ENCODE measurements around the gene SMIM41.
A peak's percentile ranks its signal among the peaks of the same experiment; 100 is the strongest.

Gene SMIM41

GRCh38 chr12:52063082-52063924, 16.2 kb upstream of the SMIM41 start:
- DNase-seq (ENCODE audit: low spot score), result no peak

DNA sequence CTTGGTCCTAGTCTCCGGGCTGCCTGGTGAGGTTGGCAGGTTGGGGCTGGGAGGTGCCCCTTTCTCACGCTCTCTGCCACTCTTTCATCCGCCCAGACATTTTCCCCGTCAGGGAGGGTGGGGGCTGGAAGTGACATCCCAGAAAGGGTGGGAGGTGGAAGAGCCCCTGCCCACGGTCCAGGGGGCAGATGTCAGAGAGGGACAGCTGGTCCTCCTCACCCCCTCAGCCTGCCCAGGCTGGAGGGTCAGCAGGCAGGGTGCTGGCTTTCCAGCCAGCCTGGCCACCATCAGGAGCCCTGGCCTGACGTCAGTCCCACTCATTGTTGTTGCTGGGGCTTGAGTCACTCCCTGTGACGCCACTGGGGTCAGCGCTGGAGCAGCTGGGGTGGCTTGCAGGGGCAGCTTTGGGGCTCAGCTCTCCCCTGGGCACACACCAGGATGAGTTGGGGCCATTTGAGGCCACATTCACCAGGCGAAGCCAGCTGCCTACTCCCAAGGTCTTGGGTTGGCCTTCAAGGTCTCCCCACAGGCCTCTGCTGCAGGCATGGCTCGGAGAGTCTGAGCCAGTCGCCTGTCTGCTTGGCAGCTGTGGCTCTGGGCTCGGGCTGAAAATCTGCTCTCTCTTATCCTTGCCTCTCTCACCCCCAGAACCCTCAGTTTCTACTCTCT, 15.4 kb upstream of the SMIM41 start:
- no peak for DNase-seq (ENCODE audit: low spot score)

DNA sequence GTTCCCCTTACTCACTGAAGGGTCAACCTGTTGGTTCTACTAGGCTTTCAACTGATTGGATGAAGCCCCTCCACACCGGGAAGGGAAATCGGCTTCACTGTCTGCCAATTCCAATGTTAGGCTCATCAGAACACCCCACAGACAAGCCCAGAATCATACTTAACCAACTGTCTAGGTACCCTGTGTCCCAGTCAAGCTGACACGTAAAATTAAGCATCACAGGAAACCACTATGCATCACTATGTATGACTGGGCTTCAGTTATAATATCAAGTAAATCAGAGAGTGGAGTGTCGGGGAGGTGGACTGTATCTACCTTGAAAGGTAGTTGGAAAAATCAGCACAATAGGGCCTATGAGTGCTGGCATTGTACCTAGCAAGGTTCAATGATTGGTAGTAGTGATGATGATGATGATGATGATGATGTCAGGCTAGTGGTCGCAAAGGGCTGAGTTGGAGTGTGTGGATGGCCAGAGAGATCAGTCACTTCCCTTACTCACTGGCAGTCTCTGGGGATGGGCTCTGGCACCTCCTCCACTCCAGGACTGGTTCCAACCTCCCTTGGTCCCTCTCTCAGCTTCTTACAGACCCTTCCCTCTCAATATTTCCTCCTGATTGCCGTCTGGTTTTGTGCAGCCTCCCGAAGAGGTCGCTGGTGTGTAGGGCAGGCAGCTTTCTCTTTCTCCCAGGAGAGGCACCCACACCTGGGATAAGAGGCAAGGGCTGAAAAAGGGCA, 13.0 kb upstream of the SMIM41 start:
- no peak for DNase-seq (ENCODE audit: low spot score)

DNA sequence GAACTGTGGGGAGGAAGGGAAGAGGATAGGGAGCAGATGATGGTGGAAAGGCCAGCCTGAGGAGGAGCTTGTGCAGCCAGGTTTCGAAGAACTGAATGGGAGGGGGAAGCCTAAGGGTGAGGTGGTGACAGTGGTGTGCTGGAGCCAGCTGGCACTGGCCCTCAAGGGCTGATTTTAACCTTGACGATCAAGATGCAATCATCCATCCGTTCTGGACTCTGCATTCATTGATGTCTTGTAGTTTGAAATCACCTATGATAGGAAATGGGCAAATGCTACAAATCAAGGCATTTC, 12.5 kb upstream of the SMIM41 start:
- DNase-seq (ENCODE audit: low spot score), result no peak

DNA sequence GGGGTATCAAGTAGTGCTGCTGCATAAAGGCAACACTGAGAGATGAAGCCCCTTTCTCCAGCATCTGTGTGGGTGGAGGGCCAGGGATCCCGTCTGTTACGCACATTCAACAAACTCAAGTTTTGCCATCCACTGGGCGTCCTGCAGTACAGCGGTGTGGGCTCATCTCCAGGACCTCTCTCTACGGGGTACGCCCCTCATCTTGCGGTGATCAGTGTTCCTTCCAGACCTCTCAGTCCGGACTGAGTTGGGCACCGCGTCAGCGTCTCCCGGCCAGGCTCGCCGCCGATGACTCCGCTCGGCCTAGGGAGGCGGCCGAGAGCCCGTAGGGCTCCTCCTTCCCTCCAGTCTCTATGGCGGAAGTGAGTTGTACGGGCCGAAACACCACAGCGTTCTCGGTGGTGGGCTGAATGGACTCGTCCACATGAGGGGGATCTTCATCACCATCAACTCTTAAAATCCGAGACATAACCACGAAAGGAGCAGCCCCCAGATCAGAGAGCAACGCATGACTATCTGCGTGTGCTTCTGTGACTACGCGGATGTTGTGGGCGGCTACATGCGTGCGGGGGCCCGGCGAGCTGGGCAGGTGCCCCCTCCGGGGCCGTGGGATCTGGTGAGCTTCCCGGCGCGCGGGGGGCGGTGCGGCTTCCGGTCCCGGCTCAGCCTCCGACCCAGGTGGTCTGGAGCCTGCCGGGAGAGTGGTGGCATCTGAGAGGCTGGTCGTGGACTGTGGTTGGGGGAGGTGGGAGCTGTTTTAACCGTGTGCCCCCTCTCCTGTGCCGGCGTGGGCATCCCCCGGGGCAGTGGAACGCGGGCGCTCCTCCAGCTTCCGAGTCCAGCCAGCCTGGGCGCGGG, 9.9 kb upstream of the SMIM41 start, which contains the start of gene ATG101:
Gene ATG101 (plus strand): TSS at position 652 of the 858 bp plus-strand sequence. CDS start 3,673 bp downstream, outside the sequence.
- peak; percentile 97 for DNase-seq (ENCODE audit: low spot score)

DNA sequence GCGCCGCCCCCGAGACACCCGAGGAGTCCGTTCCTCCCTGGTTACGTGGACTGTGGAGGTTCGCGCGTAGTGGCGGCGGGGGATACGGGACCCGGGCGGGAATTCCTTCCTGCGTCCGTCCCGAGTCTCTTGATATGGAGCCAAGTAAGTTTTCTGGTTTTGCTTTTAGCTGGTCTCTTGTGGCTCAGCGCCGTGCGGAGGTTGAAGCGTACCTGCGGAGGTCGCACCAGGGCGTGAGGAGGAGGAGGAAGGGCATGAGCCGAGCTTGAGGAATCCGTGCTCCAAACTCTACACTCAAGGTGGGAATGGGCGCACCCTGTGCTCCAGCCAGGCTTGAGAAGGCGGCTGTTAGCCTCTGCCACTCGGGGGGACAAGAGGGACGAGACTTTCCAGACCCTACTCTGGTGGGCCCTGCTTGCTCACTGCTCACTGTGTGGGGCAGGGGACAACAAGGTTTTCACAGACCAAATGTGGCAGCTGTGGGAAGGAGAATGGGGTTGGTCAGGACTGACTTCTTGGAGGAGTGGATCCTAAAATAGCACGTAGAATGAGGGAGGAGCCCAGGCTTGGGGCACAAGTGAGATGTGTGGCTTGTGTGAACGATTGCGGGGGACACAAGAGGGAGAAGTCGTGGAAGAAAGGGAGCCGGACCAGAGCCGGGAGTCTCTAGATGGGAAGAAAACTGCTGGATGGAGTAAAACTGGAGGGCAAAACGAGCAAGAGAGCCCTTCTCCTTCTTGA, 9.1 kb upstream of the SMIM41 start:
- no peak for DNase-seq (ENCODE audit: low spot score)

DNA sequence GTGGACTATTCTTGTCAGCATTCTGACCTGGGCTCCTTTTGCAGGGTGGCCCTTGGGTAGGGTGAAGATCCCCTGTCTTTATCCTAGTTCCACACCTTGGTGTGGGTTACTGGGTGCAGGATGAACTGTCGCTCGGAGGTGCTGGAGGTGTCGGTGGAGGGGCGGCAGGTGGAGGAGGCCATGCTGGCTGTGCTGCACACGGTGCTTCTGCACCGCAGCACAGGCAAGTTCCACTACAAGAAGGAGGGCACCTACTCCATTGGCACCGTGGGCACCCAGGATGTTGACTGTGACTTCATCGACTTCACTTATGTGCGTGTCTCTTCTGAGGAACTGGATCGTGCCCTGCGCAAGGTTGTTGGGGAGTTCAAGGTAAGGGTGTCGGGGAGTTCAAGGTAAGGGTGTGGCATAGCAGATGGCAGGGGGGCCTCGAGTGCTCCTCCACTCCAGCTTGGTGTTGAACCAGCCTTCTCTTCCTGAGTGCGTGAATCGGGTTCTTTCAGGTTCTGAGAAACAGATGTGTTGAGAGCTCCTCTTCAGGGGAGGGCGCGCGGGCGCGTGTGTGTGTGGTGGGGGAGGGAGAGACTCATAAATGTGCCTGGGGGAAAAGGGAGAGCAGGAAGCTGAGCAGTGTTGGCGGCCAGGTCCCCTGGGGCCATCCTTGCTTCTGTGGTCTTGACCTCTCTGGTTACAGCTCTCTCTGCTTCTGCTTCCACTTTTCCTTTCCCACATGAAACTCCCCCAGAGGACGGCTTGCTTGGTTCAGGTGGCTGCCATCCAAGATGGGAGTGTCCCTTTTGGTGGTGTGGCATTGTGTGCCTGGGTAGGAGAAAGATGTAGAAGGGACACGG, 5.7 kb upstream of the SMIM41 start:
- no peak for DNase-seq (ENCODE audit: low spot score)

GRCh38 chr12:52074971-52075724, 4.4 kb upstream of the SMIM41 start:
- no peak for DNase-seq (ENCODE audit: low spot score)

- no peak for DNase-seq (ENCODE audit: low spot score)
These were observed 2.7 kb upstream of the SMIM41 start for GRCh38 chr12:52076811-52077210.

GRCh38 chr12:52078276-52078675, 1.2 kb upstream of the SMIM41 start:
- no peak for DNase-seq (ENCODE audit: low spot score)

- no peak for DNase-seq (ENCODE audit: low spot score)
These were observed 1.1 kb downstream of the SMIM41 start for GRCh38 chr12:52080403-52081251.

DNA sequence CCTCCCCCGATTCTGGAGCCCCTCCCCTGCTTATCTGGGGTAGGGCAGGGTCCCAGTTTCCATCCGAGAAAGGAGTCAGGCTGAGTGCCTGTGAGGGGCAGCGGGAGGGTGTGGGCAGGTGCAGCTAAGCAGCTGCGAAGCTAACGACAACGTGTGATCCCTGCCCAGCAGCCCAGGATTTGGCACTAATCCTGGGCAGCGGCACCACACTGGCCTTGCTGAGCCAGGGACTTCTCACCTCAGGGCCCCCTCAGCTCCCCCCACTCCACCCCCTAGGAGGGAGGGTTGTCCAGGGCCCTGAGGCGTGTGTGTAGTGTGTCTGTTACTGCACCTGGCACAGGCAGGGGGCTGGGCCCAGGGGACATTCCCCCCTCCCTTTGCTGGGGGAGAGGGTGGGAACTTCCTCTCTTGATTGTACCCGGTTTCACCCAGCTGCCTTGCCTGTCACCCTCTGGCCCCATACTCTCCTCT, 1.8 kb downstream of the SMIM41 start:
- DNase-seq (ENCODE audit: low spot score), result no peak

DNA sequence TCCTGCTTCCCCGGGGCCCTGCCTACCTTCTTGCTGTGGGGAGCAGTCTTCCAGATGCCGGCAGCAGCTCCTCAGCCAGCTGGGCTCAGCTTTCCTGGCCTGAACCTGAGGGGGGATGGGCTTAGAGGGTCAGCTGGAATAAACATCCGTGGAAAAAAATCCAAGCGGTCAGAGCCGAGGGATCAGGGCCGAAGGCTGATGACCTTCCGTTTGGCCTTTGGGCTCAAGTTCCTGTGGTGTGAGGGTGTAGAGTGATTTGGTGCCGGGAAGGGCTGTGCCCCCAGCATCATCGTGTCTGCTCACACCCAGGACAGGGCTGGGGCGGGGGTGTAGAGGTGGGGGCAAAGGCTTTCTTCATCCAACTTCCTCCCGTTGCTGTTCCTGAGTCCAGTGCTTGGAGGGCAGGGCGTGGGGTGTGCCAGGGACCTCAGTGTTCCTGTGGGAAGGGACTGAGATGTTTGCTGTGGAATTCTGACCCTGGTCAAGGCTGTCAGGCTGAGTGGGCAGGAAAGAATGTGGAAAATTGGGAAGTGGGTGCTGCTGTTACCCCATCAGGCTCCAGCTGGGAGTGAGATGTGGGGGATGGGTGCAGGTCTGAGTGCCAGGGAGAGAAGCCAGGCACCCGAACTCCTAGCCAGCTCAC, 2.6 kb downstream of the SMIM41 start:
- DNase-seq (ENCODE audit: low spot score), result no peak

- DNase-seq (ENCODE audit: low spot score), result no peak
These were observed 3.1 kb downstream of the SMIM41 start for GRCh38 chr12:52082669-52082987.

DNA sequence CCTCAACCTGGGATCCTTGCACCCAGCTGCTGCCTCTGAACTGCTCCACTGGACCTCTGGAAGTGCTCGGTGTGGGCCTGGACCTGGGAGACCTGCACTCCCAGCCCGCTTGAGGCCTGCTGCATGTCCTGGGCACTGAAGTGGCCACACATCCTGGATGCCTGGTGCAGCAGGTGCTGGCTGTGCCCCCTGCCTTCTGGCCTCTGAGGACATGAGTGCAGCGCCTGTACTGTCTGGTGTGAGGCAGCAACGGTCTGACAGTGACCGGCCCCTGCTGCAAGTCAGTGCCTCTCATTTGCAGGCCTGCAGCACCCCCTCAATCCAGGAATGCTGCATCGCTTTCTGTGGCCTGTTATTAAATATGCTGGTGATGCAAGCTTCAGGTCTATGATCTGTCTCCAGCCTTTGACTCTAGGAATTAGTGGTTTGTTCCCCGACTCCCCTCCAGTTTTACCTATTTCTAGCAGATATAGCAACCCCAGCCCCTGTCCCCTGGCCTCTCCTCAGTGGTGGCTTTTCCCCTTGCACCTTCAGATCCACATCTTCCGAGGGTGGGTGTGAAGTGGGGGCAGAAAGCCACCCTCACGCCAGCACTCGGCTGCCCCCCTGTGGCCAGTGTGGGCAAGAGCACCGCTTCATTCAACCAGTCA, 3.6 kb downstream of the SMIM41 start:
- DNase-seq (ENCODE audit: low spot score), result peak; percentile 58

GRCh38 chr12:52083638-52083996, 4.1 kb downstream of the SMIM41 start:
- DNase-seq (ENCODE audit: low spot score), result no peak

DNA sequence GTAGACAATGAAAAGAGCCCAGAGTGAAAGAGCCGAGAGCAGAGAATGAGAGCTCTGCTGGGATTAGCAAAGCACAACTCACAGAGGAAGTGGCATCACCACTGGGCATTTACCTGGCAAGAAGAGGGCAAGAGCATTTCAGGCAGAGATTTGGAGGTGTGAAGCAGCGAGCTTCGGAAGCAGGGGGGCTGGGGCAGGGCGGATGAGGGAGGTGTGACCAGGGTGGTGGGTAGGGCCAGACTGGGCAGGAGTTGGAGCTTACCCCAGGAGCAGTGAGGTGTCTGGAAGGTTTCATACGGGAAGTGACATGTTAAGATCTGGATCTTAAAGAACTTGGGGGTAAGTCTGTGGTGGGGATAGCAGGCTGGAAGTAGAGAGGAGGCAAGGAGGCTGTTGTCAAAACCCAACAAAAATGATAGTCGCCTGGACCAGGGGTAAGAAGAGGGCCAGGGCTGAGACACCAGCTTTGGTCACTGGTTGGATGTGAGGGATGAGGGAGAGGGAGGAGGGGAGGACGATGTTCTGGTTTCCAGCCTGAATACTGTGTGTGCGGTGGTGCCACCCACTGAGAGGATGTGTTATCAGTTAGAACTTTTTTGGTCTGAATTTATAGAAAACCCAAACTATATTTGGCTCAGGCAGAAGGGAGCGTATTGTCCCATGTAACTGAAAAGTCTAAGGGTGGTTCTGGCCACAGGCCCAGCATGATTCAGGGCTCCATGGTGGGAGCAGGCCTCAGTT, 5.2 kb downstream of the SMIM41 start:
- no peak for DNase-seq (ENCODE audit: low spot score)
